Ovary (tissue), 3 donors: ENCODE results near the gene ARHGEF6.

Experiments
- EP300 ChIP-seq: sonication (generic); formaldehyde crosslinking; IDR thresholded peaks from one replicate; pipeline ENCODE4 v1.6.1; 2017; ENCODE audit warnings: antibody characterized with exemption
- POLR2A ChIP-seq: fragments of 450-650 bp; IDR thresholded peaks from one replicate; pipeline ENCODE4 v1.6.1; 2017; ENCODE audit warnings: antibody characterized with exemption, mild to moderate bottlenecking, moderate library complexity
- TF ChIP-seq, protein P1 (sequence below), 3 donors: fragments of 450-650 bp in 2 of 3; fragments of 200-600 bp in 1 of 3; IDR thresholded peaks; one replicate each; pipeline versions ENCODE4 v1.5.1 to v1.8.0; 2016 to 2022; ENCODE audit warnings: antibody characterized with exemption in 3 of 3, mild to moderate bottlenecking in 1 of 3
- donor health status: DM: no; HTN: no; CAD: no.

DNA sequence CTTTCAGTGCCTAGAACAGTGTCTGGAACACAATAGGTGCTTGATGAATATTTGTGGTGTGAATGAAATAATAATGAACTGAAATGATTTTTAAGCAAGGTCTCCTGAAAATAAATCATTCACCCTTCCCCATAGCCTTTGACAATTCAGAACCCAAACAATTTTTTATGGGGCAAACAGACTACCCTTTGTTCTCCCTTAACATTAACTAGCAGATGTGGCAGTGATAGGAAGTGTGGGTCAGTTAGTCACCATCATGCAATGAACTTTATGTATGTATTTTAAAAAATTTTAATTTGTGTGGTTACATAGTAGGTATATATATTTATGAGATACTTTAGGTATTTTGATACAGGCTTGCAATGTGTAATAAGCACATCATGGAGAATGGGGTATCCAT is 160.0 kb downstream of the ARHGEF6 start:
- TF ChIP-seq POLR2A, result no peak
- TF ChIP-seq, protein P1, sequence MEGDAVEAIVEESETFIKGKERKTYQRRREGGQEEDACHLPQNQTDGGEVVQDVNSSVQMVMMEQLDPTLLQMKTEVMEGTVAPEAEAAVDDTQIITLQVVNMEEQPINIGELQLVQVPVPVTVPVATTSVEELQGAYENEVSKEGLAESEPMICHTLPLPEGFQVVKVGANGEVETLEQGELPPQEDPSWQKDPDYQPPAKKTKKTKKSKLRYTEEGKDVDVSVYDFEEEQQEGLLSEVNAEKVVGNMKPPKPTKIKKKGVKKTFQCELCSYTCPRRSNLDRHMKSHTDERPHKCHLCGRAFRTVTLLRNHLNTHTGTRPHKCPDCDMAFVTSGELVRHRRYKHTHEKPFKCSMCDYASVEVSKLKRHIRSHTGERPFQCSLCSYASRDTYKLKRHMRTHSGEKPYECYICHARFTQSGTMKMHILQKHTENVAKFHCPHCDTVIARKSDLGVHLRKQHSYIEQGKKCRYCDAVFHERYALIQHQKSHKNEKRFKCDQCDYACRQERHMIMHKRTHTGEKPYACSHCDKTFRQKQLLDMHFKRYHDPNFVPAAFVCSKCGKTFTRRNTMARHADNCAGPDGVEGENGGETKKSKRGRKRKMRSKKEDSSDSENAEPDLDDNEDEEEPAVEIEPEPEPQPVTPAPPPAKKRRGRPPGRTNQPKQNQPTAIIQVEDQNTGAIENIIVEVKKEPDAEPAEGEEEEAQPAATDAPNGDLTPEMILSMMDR (IDR thresholded peaks at IDR 0.05), result no peak
- TF ChIP-seq EP300, result no peak
